ENCODE measurements around the gene TNRC6C.
"Not testable (repeated sequence)": the region's sequence is repeated elsewhere in the genome, so short reads cannot be mapped to it uniquely, and the experiment has no call there.

TNRC6C gene

GRCh38 chr17:77930780-77931768, 27.4 kb upstream of the TNRC6C start:
- no peak for DNase-seq (ENCODE audit: low spot score)

DNA sequence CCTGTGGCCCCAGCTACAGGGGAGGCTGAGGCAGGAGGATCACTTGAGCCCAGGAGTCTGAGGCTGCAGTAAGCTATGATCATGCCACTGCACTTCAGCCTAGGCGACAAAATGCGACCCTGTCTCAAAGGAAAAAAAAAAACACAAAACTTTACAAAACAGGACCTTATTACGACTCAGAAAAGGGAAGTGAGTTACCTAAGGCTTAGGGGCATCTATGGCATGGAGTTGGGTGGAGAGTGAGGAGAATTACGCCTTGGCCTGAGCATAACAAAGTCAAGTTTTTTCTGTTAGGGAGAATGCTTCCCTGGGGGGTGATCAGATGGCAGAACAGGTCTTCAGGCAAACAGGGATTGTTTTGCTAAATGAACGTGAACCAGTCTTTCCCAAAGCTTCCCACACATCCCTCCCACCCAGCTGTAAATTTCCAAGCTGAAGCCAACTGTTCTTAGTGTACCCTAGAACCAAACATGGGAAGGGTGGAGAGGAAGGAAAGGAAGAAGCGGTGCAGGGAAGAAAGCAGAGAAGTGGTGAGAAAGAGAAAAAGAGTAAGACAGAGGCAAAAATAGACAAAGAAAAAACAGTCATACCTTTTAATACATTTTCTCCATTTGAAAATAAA, 24.6 kb upstream of the TNRC6C start:
- no peak for DNase-seq (ENCODE audit: low spot score)

DNA sequence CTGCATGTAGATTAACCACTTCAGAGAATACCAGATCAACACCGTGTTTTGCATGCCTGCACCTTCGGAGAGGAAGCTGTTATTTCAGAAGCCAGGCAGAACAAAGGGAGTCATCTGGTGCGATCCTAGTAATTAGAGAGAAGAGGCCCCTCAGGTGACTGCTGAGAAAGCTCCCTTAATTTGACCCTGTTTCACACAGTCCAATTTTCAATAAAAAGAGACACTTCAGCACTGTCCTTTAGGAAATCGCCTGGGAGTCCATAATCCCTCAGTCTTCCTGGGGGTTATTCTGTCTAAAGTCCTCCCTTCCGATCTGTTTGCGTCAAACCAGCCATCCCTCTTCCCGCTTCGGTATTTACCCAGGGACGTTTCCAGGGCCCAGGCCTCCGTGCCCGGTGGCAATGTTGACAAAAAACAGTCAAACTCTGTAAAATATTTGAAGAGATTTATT, 23.4 kb upstream of the TNRC6C start:
- DNase-seq (ENCODE audit: low spot score), result no peak

DNA sequence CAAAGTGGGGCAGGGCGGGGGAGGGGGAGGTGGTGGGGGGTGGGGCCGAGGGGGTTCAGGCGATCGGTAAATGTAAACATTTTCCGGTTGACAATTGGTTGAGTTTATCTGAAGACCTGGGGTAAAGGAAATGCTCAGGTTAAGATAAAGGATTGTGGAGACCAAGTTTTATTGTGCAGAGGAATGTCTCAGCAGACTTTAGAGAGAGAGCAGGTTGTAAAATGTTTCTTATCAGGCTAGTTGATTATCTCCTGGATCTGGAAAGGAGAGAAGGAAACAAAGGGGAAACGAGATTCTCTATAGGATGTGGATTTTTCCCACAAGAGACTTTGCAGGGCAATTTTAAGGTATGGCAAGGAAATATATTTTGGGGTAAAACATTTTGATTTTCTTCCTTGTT, 22.8 kb upstream of the TNRC6C start:
- DNase-seq (ENCODE audit: low spot score), result not testable (repeated sequence)

- no peak for DNase-seq (ENCODE audit: low spot score)
These were observed 21.6 kb upstream of the TNRC6C start for GRCh38 chr17:77936881-77937280.

DNA sequence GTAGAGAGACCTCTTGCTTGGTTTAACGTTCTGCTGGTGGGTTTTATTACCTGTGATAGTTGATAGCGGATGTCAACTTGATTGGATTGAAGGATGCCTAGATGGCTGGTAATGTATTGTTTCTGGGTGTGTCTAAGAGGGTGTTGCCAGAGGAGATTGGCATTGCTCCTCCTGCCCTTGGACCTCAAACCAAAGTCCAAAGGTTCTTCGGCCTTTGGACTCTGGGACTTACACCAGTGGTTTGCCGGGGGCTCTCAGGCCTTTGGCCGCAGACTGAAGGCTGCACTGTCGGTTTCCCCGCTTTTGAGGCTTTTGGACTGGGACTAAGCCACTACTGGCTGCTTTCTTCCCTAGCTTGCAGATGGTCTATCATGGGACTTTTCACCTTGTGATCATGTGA, 17.5 kb upstream of the TNRC6C start:
- DNase-seq (ENCODE audit: low spot score), result no peak

GRCh38 chr17:77942112-77942988, 16.2 kb upstream of the TNRC6C start:
- peak; percentile 96 for DNase-seq (ENCODE audit: low spot score)

DNA sequence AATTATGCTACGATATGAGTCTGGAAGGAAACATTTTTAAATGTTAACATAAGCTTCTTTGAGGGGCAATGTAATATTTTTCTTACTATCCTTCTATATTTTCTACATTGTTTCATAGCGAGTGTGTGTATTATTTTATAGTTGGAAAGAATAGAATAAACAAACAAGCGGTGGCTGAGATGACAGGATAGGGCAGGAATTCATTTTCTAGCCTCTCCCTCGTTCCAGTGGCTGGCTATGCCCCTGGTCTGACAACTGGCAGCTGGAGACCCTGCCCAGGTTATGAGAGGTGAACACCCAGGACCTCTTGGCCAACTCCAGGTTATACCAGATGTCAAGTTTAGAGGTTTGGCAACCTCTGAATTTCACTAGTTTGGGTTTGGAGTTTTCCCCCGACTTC, 14.5 kb upstream of the TNRC6C start:
- no peak for DNase-seq (ENCODE audit: low spot score)

DNA sequence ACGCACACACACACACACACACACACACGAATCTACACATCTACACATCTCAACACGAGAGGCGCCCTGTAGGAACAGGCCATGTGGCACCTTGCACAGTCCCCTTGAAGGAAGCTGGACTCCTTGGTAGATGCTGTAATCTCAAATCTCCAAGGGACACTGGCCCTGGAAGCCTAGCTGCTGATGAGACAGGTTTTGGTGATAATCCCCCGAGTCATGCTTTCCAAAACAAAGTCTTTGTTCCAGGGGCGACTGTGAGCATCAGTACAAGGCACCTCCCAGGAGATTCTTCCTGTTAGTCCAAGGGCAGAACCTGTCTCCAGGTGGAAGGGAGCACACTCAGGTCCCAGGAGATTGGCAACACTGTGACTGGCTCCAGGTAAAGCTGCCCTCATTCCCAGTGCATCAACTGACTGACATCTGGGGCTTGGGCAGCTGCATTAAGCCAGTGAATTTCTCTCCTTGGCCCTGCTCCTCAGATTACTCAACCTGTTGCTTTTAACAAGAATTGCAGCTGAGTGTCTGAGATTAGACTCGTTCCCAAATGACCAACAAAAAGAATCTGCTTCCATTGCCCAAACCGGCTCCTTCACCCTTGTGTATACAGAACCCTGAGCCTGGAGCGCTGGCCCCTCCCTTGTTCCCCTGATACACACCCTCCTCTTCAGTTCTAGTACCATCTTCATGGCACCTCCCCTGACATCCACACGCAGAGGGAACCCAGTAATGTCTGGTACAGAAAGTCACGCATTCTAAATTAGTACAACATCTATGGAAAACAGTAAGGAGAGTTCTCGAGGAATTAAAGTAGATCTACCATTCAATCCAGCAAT, 13.9 kb upstream of the TNRC6C start:
- DNase-seq (ENCODE audit: low spot score), result no peak

DNA sequence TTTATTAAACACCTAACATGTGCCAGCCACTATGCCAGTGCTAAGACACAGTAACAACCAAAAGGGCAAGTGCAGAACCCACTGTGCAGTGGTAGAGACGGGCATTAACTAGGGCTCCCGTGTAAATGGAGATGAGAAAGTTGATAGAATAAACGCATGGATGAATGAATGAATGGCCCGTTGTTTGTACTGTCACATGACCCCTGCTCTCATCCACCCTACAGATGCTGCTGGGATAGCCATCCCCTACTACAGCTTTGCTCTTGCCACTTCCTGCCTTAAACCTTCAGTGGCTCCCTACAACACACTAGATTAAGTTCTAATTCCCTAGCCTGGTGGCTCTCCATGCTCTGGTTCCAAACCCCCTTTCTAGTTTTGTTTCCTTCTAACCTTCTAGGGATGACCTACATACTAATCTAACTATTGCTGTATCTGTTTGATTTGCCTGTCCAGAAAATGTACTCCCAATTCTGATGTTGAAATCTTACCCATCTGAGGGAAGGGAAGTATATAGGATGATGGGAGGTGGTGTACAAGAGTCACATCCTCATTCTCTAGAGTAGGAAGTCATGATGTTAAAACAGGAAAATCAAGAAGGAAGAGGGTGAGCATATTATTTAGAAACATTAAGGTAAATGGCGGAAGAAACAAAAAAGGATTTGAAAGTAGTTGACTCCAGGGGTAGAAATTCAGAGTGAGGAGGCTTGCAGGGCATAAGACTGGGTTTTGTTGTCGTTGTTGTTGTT, 11.4 kb upstream of the TNRC6C start:
- DNase-seq (ENCODE audit: low spot score), result no peak

DNA sequence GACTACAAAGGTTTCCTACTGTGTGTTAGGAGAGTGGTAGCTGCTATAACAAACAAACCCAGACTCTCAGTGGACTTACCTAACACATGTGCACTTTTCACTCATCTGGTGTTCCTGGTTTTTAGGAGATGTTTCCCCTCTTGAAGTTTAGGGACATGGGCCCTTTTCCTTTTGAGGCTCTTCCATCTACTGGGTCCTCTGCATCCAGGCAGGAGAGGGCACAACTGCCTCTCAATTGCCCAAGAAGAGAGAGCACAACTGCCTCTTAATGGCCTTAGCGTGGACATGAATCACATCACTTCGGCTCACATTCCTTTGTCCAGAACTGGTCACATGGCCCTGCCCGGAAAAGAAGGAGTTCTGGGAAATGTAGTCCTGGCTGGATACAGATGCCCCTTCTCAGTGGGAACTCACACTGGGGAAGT, 9.8 kb upstream of the TNRC6C start:
- peak; percentile 79 for DNase-seq (ENCODE audit: low spot score)

GRCh38 chr17:77951123-77951522, 7.4 kb upstream of the TNRC6C start:
- DNase-seq (ENCODE audit: low spot score), result no peak

GRCh38 chr17:77952368-77952767, 6.1 kb upstream of the TNRC6C start:
- DNase-seq (ENCODE audit: low spot score), result no peak

DNA sequence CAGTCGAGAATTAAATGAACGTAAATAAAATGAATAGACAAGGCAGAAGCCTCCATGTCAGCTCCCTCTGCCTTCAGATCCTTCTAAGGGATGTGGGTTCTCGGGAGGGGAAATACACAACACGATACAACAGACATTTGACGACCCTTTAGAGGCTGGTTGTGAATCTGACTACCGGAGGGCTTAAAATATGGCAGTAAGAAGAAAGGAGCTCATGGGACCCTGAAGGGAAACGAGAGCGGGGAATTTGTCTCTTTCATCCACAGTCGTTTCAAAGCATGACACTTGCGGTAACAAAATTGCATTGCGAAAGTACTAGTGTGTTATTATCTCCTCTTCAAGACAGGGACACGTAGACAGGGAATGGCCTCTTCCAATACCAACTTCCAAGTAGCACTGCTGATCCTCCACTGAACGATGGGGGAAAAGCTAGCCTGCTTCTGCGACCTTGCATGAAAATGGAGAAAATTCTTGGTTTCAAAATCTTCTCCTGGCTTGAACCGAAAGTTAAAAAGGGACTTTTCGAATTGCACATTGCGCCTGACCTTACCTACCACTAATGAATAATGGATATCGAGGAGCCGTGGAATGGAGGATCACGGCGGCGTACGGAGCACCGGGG, 1.2 kb upstream of the TNRC6C start:
- no peak for DNase-seq (ENCODE audit: low spot score)

DNA sequence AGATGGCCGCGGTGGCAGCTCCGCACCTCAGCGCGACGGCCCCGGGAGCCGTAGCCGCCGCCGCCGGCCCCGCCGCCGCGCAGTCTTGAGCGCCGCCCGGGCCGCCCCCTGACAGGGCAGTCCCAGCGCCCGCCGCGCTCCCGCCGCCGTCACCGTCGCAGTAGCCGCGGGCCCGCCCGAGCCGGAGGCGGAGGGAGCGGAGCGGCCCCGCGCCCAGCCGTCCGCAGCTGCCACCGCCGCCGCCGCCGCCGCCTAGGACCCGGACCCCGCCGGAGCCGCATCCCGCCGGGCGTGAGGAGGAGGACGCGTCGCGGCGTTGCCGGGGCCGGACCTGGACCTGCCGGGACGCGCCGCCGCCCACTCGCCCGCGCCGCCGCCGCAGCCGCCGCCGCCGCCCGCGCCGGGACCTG, 218 bp downstream of the TNRC6C start:
- no peak for DNase-seq (ENCODE audit: low spot score)

DNA sequence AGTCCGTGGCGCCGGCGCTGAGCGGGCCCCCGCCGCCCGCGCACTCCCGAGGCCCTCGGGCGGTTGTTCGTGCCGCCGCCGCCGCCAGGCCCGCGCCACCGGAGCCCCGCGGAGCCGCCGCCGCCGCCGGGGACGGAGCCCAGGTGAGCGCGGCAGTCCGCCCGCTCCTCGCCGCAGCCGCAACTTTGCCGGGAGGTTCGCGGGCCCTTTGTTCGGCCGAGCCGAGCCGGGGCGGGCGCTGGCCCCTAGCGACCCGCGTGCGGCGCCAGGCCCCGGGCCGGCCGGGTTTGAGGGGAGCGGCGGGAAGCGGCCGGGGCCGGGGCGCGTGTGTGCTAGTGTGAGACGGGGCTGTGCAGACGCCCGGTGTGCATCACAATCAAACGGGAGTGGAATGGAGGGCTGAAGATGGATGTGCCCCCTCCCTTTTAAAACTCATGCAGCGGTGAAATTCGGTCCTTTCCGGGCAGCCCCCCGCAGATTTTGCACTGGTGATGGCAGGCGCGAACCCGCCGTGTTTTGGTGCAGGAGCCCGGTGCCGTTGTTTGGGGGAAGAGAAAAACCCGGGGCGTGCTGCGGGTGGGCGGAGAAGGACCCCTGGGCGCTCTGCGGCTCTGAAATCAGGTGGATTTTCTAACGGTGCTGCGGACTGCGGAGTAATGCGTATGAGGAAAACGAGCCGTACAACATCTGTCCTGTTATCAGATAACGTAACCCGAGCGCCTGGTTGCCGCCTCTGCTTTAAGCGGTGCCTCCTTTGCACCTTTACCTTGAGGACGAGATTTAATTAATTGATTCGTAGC, 823 bp downstream of the TNRC6C start:
- no peak for DNase-seq (ENCODE audit: low spot score)

DNA sequence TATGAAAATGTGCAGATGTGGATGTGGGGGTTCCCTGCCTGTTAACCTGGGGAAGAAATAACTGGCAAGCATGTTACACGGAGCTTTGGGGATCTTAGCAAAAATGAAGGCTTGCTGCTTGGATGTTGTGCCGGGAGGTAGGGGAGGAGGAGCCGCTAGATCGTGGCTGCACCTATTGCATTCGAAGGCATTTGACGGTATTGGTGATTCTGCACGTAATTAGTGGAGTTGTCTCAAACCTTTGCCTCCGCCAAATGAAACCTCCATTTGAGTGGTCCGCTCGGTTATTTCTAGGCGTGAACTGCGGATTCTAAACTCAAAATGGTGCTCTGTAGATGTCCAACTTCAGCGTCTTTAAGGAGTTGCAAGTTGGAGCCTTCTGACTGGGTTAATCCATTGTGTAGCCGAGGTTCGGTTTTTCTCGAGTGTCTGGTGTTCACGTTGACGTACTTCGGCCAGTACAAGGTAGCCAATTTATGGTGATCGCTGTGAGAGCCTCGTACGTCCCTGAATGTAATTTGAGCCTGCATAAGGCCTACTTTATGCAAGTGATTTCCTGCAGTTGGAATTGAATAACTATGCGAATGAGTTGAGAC, 1.5 kb downstream of the TNRC6C start:
- DNase-seq (ENCODE audit: low spot score), result peak; percentile 48

GRCh38 chr17:77961741-77962140, 3.2 kb downstream of the TNRC6C start:
- DNase-seq (ENCODE audit: low spot score), result no peak

GRCh38 chr17:77962348-77962747, 3.8 kb downstream of the TNRC6C start:
- no peak for DNase-seq (ENCODE audit: low spot score)
